HG02943 (cell line): Measurements from ENCODE around the gene CLOCK.
A peak's percentile ranks its signal among the peaks of the same experiment; 100 is the strongest.
"Not testable (repeated sequence)": the region's sequence is repeated elsewhere in the genome, so short reads cannot be mapped to it uniquely, and the experiment has no call there.

Experiments used
- ATAC-seq: cut with Tn5 transposase; IDR thresholded peaks from one replicate; pipeline ENCODE4 v1.9.1; 2021; ENCODE audit warnings: mild to moderate bottlenecking, low read depth, moderate library complexity; ENCODE audit not compliant: unreplicated experiment

Gene CLOCK

GRCh38 chr4:55546756-55547465, at the start of gene CLOCK:
CLOCK (minus strand) TSS chr4:55546909; CDS start chr4:55482785, 64,124 bp downstream.
- ATAC-seq = peak; percentile 69

- ATAC-seq = no peak
Measured at GRCh38 chr4:55592014-55592413, 45.3 kb upstream of the CLOCK start, which contains the start of gene PDCL2. PDCL2 (minus strand) TSS chr4:55592245; CDS start chr4:55592109, 136 bp downstream.

GRCh38 chr4:55588160-55588559, 41.5 kb upstream of the CLOCK start:
- ATAC-seq = no peak

- not testable (repeated sequence) for ATAC-seq
Measured at GRCh38 chr4:55582773-55583172, 36.1 kb upstream of the CLOCK start.

- no peak for ATAC-seq
Measured at GRCh38 chr4:55578341-55579010, 31.8 kb upstream of the CLOCK start.

- ATAC-seq = no peak
Measured at GRCh38 chr4:55575513-55575912, 28.8 kb upstream of the CLOCK start.

- ATAC-seq = no peak
Measured at GRCh38 chr4:55574252-55574651, 27.5 kb upstream of the CLOCK start.

- no peak for ATAC-seq
Measured at GRCh38 chr4:55571806-55572205, 25.1 kb upstream of the CLOCK start.

GRCh38 chr4:55568905-55569504, 22.3 kb upstream of the CLOCK start:
- no peak for ATAC-seq

- ATAC-seq = peak; percentile 98
Measured at GRCh38 chr4:55561889-55562288, 15.2 kb upstream of the CLOCK start.

- no peak for ATAC-seq
Measured at GRCh38 chr4:55560096-55560495, 13.4 kb upstream of the CLOCK start.

GRCh38 chr4:55554453-55555030, 7.8 kb upstream of the CLOCK start:
- no peak for ATAC-seq

- peak; percentile 59 for ATAC-seq
Measured at GRCh38 chr4:55553441-55554201, 6.9 kb upstream of the CLOCK start.

GRCh38 chr4:55551964-55552363, 5.3 kb upstream of the CLOCK start:
- ATAC-seq = not testable (repeated sequence)

- ATAC-seq = no peak
Measured at GRCh38 chr4:55549888-55550287, 3.2 kb upstream of the CLOCK start.

- no peak for ATAC-seq
Measured at GRCh38 chr4:55547918-55548317, 1.2 kb upstream of the CLOCK start.

GRCh38 chr4:55547466-55547770, 709 bp upstream of the CLOCK start:
- ATAC-seq = no peak

- peak; percentile 46 for ATAC-seq
Measured at GRCh38 chr4:55546506-55546755, 278 bp downstream of the CLOCK start.

- ATAC-seq = peak; percentile 46
Measured at GRCh38 chr4:55545641-55546505, 836 bp downstream of the CLOCK start.

GRCh38 chr4:55545151-55545550, 1.6 kb downstream of the CLOCK start:
- ATAC-seq = no peak
